ENCODE measurements around the gene TRIM66.
A peak's percentile ranks its signal among the peaks of the same experiment; 100 is the strongest.

Gene TRIM66

GRCh38 chr11:8713760-8714454 is 31.4 kb upstream of the TRIM66 start:
- DNase-seq = no peak

GRCh38 chr11:8712506-8712905 is 30.0 kb upstream of the TRIM66 start:
- DNase-seq = no peak

DNA sequence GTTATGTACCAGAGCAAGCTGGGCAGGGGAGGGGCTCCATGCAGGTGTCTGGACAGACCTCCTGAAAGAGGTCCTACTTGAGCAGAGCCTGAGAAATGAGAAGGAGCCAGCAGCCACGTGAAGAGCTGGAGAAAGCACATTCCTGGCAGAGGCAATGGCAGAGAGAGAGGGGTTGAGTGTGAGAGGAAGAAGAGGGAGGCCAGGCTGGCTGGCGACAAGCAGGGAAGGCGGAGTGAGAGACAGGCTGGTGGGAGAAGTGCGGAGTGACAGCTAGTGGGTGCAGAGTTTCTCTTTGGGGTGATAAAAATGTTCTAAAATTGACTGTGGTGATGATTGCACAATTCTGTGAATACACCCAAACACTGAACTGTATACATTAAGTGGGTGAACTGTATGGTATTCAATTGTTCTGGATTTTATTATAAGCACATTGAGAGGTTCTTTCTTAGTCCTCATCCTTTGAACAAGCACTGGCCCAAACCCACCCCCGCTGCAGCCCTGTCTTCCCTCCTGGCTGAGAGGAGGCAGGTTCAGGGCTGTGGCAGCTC is 29.5 kb upstream of the TRIM66 start:
- DNase-seq = peak in 1 of 51 donors; percentile 29

DNA sequence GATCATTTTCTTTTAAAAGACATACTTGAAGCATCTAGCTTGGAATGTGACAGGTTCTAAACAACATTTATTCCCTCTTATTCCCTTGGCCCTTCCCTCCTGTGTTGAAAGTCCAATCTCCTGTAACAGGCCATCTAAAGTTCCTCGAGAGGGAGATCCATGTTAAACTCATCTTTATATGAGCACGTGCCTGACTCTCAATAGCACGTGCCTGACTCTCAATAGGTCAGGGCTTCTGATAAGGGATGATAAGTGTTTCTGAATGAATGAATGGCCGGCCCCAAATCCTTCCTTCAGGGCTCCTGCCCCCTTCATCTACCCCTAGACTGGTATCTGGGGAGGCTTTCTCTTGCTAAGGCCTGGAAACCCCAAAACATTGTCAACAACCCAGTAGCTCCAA is 27.3 kb upstream of the TRIM66 start:
- no peak for DNase-seq

- DNase-seq = peak in 26 of 51 donors; percentile 16 to 72 (median 36)
These were observed 26.7 kb upstream of the TRIM66 start for GRCh38 chr11:8709002-8709672.

DNA sequence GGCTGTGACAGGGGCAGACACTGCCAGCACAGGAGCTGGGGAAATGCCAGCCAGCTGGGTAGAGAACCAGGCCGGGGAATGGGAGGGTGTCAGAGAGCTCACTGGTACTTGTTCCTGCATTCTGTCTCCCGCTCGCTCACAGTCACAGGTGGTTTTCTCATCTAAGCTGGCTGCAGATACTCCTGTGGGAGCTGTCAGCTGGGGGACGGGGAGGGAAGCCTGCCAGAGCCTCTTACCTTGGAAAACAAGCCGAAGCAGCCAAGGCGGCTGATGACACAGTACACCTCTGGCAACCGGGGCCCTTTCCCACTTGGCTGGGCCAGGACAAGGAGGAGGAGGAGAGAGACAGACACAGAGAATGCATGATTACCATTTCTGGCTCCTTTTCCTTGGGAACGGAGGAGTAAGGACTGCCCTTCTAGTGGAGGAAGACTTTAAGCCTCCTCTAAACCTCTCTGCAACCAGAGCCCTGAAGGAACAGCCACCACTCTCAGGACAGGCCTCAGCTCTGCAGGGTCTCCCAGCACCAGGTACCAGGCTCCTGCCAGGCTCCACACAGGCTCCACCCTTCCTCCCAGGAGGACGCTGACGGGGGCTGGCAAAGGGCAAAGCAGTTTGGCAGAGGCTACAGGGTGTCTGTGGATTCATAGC is 25.2 kb upstream of the TRIM66 start:
- peak in 28 of 51 donors; percentile 10 to 69 (median 42) for DNase-seq

DNA sequence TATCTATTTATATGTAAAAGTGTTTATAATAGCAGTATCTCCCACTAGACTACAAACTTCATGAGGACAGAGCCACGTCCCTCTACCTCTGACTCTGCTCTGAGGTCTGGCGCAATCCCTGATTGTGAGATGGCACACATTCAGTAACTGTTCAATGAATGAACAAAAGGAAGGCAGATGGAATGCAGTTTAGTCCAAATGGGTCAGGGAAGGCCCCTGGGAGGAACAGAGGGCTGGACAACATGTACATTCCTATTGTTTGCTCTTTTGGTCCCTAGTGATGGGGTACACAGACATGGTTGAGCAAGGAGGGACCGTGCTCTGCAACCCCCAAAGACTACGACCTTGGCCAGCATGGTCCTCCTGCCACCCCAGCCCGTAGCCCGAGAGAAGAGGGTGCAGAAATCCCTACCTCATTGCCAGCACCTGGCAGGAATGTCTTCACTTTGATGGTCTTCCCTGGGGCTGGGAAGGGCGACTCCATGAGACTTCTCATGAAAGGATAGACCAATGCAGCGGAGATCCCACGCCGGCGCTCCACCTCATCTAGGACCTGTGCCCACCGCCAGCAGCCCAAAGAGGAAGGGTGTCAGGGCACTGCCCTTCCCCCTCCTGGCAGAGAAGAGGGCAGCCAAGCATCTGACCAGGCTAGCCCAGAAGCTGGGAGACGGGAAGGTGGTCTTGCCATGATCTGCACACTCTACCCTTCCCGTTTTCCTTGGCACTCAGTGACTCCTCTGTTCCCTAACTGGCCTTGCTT is 24.4 kb upstream of the TRIM66 start:
- DNase-seq = no peak

DNA sequence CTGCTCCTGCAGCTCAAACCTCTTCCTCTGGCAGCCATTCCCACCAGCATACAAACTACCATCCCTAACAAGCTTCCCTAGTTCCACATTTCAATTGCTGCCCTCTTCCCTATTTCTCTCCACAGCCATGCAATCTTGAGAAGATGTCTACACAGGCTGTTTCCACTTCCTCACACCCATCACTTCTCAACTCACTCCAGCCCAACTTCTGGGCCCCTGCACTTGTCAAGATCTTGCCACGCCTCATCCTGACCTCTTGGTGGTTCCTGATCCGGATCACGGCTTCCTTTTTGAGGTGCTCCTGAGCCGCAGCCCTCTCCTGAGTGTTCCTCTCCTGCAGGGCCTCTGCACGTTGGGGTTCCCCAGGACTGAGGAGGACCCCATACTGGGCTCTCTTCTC is 22.7 kb upstream of the TRIM66 start:
- no peak for DNase-seq

DNA sequence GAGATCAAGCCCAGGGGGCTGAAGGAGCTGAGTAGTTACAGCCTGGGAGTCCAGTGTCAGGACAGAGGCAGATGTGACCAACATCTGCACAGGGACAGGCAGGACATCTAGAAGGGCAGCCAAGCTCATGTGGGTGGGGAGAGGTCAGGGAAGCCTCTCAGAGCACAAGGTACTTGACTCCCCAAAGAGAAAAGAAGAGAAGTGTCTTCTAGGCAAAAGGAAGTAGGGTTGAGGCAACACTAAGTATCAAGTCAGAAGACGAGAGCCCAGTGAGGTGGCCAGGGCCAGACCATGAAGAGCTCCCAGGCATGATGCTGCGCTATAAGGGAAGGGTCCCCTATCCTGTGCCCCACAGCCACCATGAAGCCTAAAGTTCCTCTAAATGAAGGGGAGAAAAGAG is 21.7 kb upstream of the TRIM66 start:
- DNase-seq = no peak

GRCh38 chr11:8702598-8702915 is 20.1 kb upstream of the TRIM66 start:
- DNase-seq = no peak

DNA sequence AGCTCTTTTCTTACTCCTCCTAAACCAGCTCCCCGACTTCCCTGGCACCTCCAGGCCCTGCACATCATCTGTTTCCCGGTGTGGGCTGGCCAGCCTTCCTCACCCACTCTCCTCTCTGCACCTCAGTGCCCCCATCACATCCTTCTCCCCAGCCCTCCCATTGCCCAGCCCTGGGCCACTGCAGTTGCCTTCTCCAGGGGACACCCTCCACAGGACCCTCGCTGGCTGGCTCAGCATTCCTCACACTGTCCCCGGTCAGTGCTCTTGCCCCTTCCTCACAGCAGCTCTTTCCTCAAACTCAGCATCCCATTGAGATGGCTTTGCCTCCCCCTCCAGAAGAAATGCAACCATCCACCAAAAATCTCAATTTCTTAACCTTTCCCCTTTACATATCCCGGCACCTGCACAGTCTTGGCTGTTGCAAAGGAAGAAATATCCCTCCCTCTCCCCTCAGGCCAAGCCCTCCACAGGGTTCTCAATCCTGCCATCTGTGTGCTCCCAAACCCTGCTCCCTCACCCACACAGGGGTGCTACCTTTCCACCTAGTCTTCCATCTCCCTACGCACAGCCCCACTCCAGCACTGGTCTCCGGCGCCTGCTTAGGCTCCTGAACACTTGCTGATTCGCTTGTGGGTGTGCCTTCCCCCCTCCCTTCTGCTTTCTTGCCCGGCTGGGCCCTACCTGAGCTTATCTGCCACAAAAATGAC is 19.6 kb upstream of the TRIM66 start:
- DNase-seq = no peak

DNA sequence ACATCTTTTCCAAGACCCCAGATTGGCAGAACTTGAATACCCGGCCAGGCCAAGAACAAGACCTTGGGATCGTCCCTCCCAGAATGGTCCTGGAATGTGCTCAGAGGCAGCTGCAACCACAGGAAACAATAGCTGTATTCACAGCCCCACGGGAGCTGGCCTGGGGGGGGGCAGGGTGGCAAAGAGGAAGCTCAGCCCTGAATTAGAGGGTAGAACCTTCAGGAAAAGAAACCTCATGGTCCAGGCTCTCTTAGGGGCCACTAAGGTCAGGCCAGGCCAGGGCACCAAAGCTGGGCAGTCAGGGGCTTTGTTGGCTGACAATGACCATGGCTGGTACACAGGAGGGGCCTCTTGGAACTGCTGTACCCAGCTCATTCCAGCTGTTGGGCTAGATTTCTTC is 17.4 kb upstream of the TRIM66 start:
- DNase-seq = peak in 42 of 51 donors; percentile 8 to 77 (median 50)

DNA sequence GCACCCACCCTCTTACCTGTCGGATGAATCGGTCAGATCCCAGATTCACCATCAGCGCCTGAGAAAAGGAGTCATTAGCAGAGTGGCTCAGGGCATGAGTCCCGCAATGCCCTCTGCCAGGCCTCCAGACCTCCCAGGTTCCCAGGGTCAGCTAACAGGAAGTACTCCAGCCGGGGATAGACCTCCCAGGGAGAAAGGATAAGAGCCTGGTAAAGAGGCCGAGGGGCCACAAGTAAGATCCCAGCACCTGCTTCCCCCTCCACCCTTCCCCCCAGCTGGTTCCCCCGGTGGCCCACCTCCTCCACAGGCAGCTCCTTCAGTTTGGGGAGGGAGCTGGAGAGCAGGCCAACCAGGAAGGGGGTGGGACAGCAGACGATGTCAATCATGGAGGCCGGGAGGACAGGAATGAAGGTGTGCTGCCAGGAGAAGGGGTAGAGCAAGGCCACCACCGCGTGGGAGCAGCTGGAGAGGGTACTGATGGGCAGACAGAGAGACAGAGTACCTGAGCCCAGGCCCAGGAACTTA is 16.5 kb upstream of the TRIM66 start:
- DNase-seq = no peak

- DNase-seq = no peak
These were observed 15.9 kb upstream of the TRIM66 start for GRCh38 chr11:8698379-8698851.

GRCh38 chr11:8697054-8697453 is 14.6 kb upstream of the TRIM66 start:
- DNase-seq = no peak

GRCh38 chr11:8694137-8694536 is 11.7 kb upstream of the TRIM66 start:
- DNase-seq = no peak

GRCh38 chr11:8693555-8693954 is 11.1 kb upstream of the TRIM66 start:
- no peak for DNase-seq

DNA sequence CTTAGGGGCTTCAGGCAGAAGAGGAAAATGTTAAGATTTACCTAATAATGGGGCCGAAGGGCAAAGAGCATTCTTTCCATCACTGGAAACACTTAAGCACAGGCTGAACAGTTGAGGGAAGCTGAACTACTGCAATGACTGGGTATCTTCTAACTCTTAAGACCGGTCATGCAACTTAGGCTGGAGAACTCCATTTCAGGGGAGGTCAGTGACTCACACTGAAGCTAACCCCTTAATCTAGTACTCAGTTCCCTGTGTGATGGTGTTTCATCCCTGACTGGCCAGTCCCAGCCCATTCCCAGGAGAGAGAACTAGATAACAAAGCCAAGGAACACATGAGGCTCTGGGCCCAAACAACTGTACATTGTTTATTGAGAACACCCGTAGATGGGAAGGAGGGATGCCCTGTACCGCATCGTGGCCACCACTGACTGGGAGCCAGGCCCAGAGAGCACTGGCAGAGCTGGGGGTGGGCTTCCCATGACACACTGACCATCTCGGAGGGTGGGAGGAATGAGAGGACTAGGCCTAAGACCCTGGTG is 10.6 kb upstream of the TRIM66 start:
- no peak for DNase-seq

- DNase-seq = no peak
These were observed 10.0 kb upstream of the TRIM66 start for GRCh38 chr11:8692417-8692816.

- no peak for DNase-seq
These were observed 9.1 kb upstream of the TRIM66 start for GRCh38 chr11:8691601-8692000.

Data from hypothalamus (tissue), 51 donors.